CD4-positive, CD25-positive, alpha-beta regulatory T cell (primary cell): ENCODE measurements around the gene CSNK2A3. TPM values are rescaled to one million over a fixed set of nuclear protein-coding genes. Genes with fewer than 3 reads are reported as not detected.
A peak's percentile ranks its signal among the peaks of the same experiment; 100 is the strongest.
"Not testable (repeated sequence)": the region's sequence is repeated elsewhere in the genome, so short reads cannot be mapped to it uniquely, and the experiment has no call there.

Experiments
- ATAC-seq, 2 donors: fragments of 150-1000 bp; cut with Tn5 transposase; one replicate each; pipeline ENCODE4 v1.10.0; 2021; ENCODE audit warnings: low read depth in 2 of 2, moderate number of reproducible peaks in 2 of 2, moderate library complexity in 1 of 2
- DNase-seq, 3 donors: peaks; one replicate each; pipeline versions ENCODE4 v3.0.0 to v3.0.0-alpha.2; 2012 to 2022; ENCODE audit warnings: mixed read lengths in 1 of 3
- H3K27ac ChIP-seq: one replicate; pipeline ENCODE4 v1.7.0; 2013; ENCODE audit warnings: mild to moderate bottlenecking, low read length; ENCODE audit not compliant: insufficient read depth, poor library complexity, severe bottlenecking
- H3K27me3 ChIP-seq: one replicate; pipeline ENCODE4 v1.7.0; 2013; ENCODE audit warnings: low read length; ENCODE audit not compliant: control insufficient read depth, insufficient read depth
- H3K36me3 ChIP-seq: one replicate; pipeline ENCODE4 v1.7.0; 2013; ENCODE audit warnings: mild to moderate bottlenecking, low read length, moderate library complexity; ENCODE audit not compliant: control insufficient read depth, insufficient read depth
- H3K4me1 ChIP-seq: 2 replicates; pipeline ENCODE4 v1.7.0; 2013; ENCODE audit warnings: mild to moderate bottlenecking, low read length; ENCODE audit not compliant: insufficient read depth, control insufficient read depth, poor library complexity, severe bottlenecking
- H3K4me3 ChIP-seq: one replicate; pipeline ENCODE4 v1.7.0; 2013; ENCODE audit warnings: low read depth, mild to moderate bottlenecking, low read length, moderate library complexity
- H3K9me3 ChIP-seq, 2 experiments: 1 replicate in 1 of 2; 2 replicates in 1 of 2; pipeline ENCODE4 v1.7.0; 2013; ENCODE audit warnings: low read length in 2 of 2, mild to moderate bottlenecking in 1 of 2, moderate library complexity in 1 of 2; ENCODE audit not compliant: control insufficient read depth in 2 of 2
- H3K27ac Mint-ChIP-seq, 3 donors: one replicate each; pipeline ENCODE4 v1.8.0; 2020 to 2022; ENCODE audit warnings: mild to moderate bottlenecking in 3 of 3, mixed read lengths in 3 of 3, moderate library complexity in 2 of 3
- H3K27me3 Mint-ChIP-seq: one replicate; pipeline ENCODE4 v1.8.0; 2022; ENCODE audit warnings: mild to moderate bottlenecking, mixed read lengths
- H3K36me3 Mint-ChIP-seq: one replicate; pipeline ENCODE4 v1.8.0; 2020; ENCODE audit warnings: mixed read lengths
- H3K4me1 Mint-ChIP-seq, 4 donors: one replicate each; pipeline ENCODE4 v1.8.0; 2020 to 2022; ENCODE audit warnings: mixed read lengths in 4 of 4, mild to moderate bottlenecking in 1 of 4
- H3K4me3 Mint-ChIP-seq, 4 donors: one replicate each; pipeline ENCODE4 v1.8.0; 2020 to 2022; ENCODE audit warnings: mild to moderate bottlenecking in 4 of 4, mixed read lengths in 4 of 4, moderate library complexity in 3 of 4
- H3K9me3 Mint-ChIP-seq, 7 donors: one replicate each; pipeline ENCODE4 v1.8.0; 2020 to 2022; ENCODE audit warnings: mixed read lengths in 7 of 7, mild to moderate bottlenecking in 3 of 7, moderate library complexity in 2 of 7
- polyA plus RNA-seq, 4 donors: library from polyadenylated mRNA; unstranded; fragments of 300-500 nt; fragmentation: Illumina TruSeq; gene quantifications; one replicate each; pipeline ENCODE4 v1.2.3, GENCODE V29; 2021
- total RNA-seq: library from RNA; stranded (reverse); gene quantifications from one replicate; pipeline ENCODE4 v1.2.3, GENCODE V29; 2022

Gene CSNK2A3
- total RNA-seq (not detected), polyA plus RNA-seq (1 to 10 TPM; 1.2 to 1.6 (median 1.3) TPM)

DNA sequence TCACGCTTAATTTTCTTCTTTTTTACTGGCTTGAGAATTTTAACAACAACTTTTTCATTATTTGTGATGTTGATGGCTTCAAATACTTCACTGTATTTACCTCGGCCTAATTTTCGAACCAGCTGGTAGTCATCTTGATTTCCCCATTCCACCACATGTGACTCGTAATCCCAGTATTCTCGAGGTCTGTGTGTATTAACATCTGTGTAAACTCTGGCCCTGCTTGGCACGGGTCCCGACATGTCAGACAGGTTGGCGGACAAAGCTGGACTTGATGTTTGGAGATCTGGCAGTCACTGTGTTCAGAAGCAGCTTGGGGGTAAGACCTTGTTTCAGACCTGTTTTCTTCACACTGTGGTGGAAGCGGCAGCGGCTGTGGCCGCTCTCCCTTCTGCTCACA, at the start of gene CSNK2A3:
TSS of gene CSNK2A3 (minus strand) at position 373 of the 400 bp plus-strand sequence. CDS start at position 242, 131 bp downstream.
- not testable (repeated sequence) for H3K9me3 ChIP-seq, H3K27ac ChIP-seq, H3K27ac Mint-ChIP-seq, H3K36me3 ChIP-seq, ATAC-seq, H3K9me3 Mint-ChIP-seq, H3K36me3 Mint-ChIP-seq, H3K4me1 Mint-ChIP-seq, H3K27me3 ChIP-seq, DNase-seq, H3K4me3 ChIP-seq, H3K27me3 Mint-ChIP-seq, H3K4me3 Mint-ChIP-seq, H3K4me1 ChIP-seq

GRCh38 chr11:11401960-11402535, 49.0 kb upstream of the CSNK2A3 start:
- Mint-ChIP-seq H3K4me3 (no peak overlapping the region), H3K4me1 (no peaks in the 10 kb centered on the region), H3K36me3 (no peaks in the 10 kb centered on the region), H3K27ac (no peak overlapping the region), H3K9me3 (peaks cover 0 to 3% (median 0%) of the 10 kb centered on the region in 7 donors), H3K27me3 (no peaks in the 10 kb centered on the region)
- DNase-seq (no peak), ATAC-seq (no peak)
- H3K4me3 ChIP-seq, result no peak overlapping the region
- no peak overlapping the region for H3K27ac ChIP-seq
- H3K27me3 ChIP-seq, result no peaks in the 10 kb centered on the region
- H3K9me3 ChIP-seq, result no peaks in the 10 kb centered on the region
- H3K4me1 ChIP-seq, result no peaks in the 10 kb centered on the region
- H3K36me3 ChIP-seq, result no peaks in the 10 kb centered on the region

DNA sequence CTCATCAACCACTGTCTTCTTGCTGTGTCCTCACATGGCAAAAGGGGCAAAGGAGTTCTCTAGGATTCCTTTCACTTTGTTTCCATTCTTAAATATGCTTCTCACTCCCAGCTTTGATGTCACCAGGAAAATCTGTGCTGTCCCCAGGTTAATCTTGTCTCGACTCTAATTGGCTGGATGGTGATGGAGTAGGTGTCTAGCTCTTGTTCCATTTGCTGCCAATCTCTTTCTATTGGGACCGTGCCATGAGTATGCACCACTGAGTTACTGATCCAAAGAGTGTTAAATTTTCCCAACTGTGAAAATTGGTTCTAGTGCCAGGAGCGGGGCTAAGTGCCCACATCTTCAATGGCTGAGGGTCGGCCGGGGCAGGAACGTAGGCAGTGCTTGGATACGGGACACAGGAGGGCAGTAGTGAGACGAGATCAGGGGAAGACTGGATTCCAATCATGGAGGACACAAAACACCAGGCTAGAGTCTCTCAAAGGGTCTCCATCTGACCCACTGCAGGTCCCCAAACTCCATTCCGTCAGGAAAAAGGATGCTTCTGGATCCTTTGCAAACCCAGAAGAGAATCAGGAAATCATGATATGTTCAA, 47.7 kb upstream of the CSNK2A3 start:
- Mint-ChIP-seq H3K9me3 (peaks cover 0 to 3% (median 0%) of the 10 kb centered on the region in 7 donors), H3K36me3 (no peaks in the 10 kb centered on the region), H3K27me3 (no peaks in the 10 kb centered on the region), H3K4me1 (no peaks in the 10 kb centered on the region), H3K4me3 (no peak overlapping the region), H3K27ac (no peak overlapping the region)
- Histone ChIP-seq H3K27me3 (no peaks in the 10 kb centered on the region), H3K36me3 (no peaks in the 10 kb centered on the region), H3K4me3 (no peak overlapping the region), H3K27ac (no peak overlapping the region), H3K4me1 (no peaks in the 10 kb centered on the region), H3K9me3 (no peaks in the 10 kb centered on the region)
- ATAC-seq (no peak), DNase-seq (no peak)

DNA sequence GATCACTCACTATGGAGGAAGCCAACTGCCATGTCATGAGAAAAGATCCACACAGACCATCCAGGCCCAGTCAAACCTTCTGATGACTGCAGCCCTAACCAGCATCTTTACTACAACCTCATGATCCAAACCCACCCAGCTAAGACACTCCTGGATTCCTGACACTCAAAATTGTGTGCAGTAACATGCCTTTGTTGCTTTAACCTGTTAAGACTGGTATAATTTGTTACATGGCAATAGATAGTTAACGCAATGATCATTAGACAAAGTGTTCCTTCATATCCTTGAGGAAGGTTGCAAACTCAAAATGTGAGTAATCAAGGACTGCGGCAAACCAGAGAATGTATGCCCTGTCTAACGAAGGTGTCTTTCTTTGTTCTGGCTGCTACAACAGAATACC, 47.1 kb upstream of the CSNK2A3 start:
- Histone ChIP-seq H3K4me3 (no peak overlapping the region), H3K4me1 (no peaks in the 10 kb centered on the region), H3K27me3 (no peaks in the 10 kb centered on the region), H3K36me3 (no peaks in the 10 kb centered on the region), H3K9me3 (no peaks in the 10 kb centered on the region), H3K27ac (no peak overlapping the region)
- Mint-ChIP-seq H3K27me3 (no peaks in the 10 kb centered on the region), H3K27ac (no peak overlapping the region), H3K4me1 (no peaks in the 10 kb centered on the region), H3K36me3 (no peaks in the 10 kb centered on the region), H3K9me3 (peaks cover 0 to 3% (median 0%) of the 10 kb centered on the region in 7 donors), H3K4me3 (no peak overlapping the region)
- ATAC-seq (no peak), DNase-seq (no peak)

DNA sequence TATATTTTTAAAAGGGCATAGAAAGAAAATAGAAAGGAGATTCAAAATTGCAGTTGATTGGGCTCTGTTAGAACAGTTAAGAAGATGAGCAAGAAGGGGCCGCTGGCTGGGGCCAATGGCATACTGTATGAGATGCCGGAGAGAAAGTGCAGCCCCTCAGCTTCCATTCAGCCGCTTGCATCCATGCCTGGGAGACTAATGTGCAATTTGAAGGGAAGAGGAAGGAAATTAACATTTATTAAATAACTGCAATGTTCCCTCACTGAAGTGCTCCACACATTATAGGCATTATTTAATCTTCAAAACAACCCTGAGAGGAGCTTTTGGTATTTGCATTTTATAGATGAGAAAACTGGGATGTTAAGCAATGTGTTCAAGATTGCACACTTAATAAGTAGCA, 44.7 kb upstream of the CSNK2A3 start:
- DNase-seq (no peak), ATAC-seq (no peak)
- H3K27ac ChIP-seq, result no peak overlapping the region
- no peaks in the 10 kb centered on the region for H3K4me1 Mint-ChIP-seq
- no peaks in the 10 kb centered on the region for H3K36me3 Mint-ChIP-seq
- H3K36me3 ChIP-seq, result no peaks in the 10 kb centered on the region
- peaks cover 0 to 3% (median 0%) of the 10 kb centered on the region in 7 donors for H3K9me3 Mint-ChIP-seq
- H3K4me3 ChIP-seq, result no peak overlapping the region
- no peaks in the 10 kb centered on the region for H3K9me3 ChIP-seq
- H3K4me1 ChIP-seq, result no peaks in the 10 kb centered on the region
- no peak overlapping the region for H3K4me3 Mint-ChIP-seq
- no peaks in the 10 kb centered on the region for H3K27me3 Mint-ChIP-seq
- H3K27ac Mint-ChIP-seq, result peak overlapping the region in 1 of 3 donors; percentile 57
- no peaks in the 10 kb centered on the region for H3K27me3 ChIP-seq

DNA sequence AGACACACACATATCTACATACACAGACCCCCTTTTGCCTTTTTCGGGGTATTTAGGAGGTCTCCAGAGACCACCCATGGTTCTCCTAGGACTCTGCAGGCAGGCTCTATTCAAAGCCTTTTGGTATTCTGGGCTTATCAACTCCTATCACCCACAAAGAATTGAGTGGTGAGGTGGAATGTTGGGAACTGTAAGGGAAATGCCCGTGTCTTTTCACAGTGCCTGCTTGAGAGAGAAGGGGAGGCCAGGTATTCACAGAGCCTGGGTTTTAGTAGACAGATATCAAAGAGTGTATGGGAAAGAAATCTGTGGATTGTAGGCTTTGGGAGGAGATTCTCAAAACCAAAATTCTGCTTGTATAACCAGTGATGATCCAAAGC, 44.0 kb upstream of the CSNK2A3 start:
- H3K36me3 ChIP-seq, result no peaks in the 10 kb centered on the region
- no peaks in the 10 kb centered on the region for H3K9me3 ChIP-seq
- no peak overlapping the region for H3K27ac Mint-ChIP-seq
- H3K9me3 Mint-ChIP-seq, result peaks cover 0 to 3% (median 0%) of the 10 kb centered on the region in 7 donors
- no peak overlapping the region for H3K4me3 ChIP-seq
- H3K4me1 ChIP-seq, result no peaks in the 10 kb centered on the region
- H3K27ac ChIP-seq, result no peak overlapping the region
- H3K4me1 Mint-ChIP-seq, result no peaks in the 10 kb centered on the region
- H3K4me3 Mint-ChIP-seq, result no peak overlapping the region
- no peak for DNase-seq
- no peaks in the 10 kb centered on the region for H3K36me3 Mint-ChIP-seq
- H3K27me3 Mint-ChIP-seq, result no peaks in the 10 kb centered on the region
- no peak for ATAC-seq
- no peaks in the 10 kb centered on the region for H3K27me3 ChIP-seq

DNA sequence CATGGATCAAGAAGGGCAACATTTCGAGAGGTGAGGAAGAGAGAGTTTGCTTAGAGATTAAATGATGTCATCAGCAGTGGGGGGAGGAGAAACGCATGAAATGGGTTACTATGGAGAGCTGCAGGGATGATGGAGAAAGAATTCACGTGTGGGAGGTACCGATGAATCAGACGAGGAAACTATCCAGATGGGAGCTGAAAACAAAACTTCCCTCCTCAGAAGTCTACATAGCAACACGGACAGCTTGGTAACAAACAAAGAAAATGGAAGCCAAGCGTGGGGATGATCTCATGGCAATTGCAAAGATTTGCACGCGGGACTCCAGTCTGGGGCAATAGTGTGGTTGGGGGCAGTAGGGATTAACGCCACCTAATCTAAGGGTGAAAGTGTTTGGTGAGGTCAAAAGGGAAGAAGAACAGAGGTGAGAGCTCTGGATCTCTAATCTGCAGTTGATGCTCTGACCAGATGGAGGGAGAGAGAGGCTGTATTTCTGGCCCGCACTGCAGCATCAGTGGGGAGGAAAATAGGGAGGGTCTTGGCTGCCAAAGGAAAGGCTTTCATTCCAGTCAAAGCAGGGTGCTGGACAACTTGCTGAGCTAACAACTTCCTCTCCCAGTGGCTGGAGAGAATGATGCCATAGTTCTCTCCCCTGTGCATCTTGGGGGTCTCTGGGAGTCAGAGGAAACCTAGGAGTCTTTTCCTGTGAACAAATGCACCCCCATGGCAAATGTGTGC, 43.4 kb upstream of the CSNK2A3 start:
- Mint-ChIP-seq H3K27me3 (no peaks in the 10 kb centered on the region), H3K36me3 (no peaks in the 10 kb centered on the region), H3K9me3 (peaks cover 0 to 3% (median 0%) of the 10 kb centered on the region in 7 donors), H3K4me3 (no peak overlapping the region), H3K27ac (no peak overlapping the region), H3K4me1 (no peaks in the 10 kb centered on the region)
- Histone ChIP-seq H3K4me3 (no peak overlapping the region), H3K36me3 (no peaks in the 10 kb centered on the region), H3K9me3 (no peaks in the 10 kb centered on the region), H3K27me3 (no peaks in the 10 kb centered on the region), H3K27ac (no peak overlapping the region), H3K4me1 (no peaks in the 10 kb centered on the region)
- ATAC-seq (no peak), DNase-seq (no peak)
